ENCODE data around the gene ATG4A.

DNA sequence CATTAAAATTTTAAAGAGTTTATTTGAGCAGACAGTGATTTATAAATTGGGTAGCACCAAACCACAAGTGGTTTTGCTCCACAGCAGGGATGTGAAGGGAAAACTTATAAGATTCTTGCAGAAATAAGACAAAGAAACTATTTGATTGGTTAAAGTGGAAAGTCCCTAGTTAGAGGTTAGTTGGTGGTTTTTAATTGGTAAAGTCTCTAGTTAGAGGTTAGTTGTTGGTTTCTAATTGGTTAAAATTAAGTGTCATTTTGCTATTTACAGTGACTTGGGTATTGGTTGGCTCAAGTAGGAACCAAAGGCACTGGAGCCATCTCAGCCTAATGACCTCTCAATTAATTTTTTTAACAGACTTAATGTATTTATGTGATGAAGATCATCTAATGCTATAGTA lies 23.0 kb downstream of the ATG4A start:
- TF ChIP-seq, protein P1, sequence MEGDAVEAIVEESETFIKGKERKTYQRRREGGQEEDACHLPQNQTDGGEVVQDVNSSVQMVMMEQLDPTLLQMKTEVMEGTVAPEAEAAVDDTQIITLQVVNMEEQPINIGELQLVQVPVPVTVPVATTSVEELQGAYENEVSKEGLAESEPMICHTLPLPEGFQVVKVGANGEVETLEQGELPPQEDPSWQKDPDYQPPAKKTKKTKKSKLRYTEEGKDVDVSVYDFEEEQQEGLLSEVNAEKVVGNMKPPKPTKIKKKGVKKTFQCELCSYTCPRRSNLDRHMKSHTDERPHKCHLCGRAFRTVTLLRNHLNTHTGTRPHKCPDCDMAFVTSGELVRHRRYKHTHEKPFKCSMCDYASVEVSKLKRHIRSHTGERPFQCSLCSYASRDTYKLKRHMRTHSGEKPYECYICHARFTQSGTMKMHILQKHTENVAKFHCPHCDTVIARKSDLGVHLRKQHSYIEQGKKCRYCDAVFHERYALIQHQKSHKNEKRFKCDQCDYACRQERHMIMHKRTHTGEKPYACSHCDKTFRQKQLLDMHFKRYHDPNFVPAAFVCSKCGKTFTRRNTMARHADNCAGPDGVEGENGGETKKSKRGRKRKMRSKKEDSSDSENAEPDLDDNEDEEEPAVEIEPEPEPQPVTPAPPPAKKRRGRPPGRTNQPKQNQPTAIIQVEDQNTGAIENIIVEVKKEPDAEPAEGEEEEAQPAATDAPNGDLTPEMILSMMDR (IDR thresholded peaks at IDR 0.05) = no peak
- no peak for TF ChIP-seq POLR2AphosphoS5 (IDR thresholded peaks at IDR 0.05)

Measured in breast epithelium (tissue), 3 donors.